Epithelial cell of prostate (primary cell): ENCODE data around the gene SPRTN.

Experiments used
- DNase-seq: peaks from one replicate; pipeline ENCODE4 v3.0.0-alpha.2; 2011; ENCODE audit warnings: low read depth, low spot score
- H3K27ac ChIP-seq: fragments of 450-650 bp; 2 replicates; pipeline ENCODE4 v1.5.1; 2017; ENCODE audit warnings: mild to moderate bottlenecking

The SPRTN gene

DNA sequence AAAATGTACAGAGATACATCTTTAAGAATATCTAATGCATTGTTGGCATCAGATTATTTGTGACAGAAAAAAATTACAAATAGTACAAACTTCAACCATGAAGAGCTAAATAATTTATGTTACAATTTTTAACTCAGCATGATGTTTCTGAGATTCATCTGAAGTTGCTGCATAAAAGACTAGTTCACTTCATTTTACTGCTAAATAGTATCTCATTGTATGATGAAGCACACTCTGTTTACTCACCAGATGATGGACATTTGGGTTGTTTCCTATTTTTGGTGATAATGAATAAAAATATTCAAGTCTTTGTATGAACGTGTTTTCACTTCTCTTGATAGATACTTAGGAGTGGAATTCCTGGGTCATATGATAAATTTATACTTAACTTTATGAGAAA lies 63.4 kb downstream of the SPRTN start:
- DNase-seq: no peak
- H3K27ac ChIP-seq: no peak overlapping the region

DNA sequence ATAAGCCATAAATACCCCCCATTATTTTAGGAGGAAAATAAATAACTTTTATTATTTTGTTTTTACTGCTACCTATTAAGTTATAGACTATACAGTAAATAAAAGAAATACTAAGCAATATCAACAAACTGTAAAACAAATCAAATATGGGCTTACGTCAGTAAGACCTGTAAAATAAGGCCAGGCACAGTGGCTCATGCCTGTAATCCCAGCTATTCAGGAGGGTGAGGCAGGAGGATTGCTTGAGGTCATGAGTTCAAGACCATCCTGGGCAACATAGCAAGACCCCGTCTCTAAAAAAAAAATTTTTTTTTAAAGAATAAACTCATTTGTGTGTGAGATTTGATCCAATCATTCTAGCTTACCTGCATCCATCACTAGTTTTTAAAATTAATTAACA lies 66.2 kb downstream of the SPRTN start:
- no peak overlapping the region for H3K27ac ChIP-seq
- no peak for DNase-seq
